ENCODE data around the gene KIF12.
"Not testable (repeated sequence)": the region's sequence is repeated elsewhere in the genome, so short reads cannot be mapped to it uniquely, and the experiment has no call there.

KIF12 gene

DNA sequence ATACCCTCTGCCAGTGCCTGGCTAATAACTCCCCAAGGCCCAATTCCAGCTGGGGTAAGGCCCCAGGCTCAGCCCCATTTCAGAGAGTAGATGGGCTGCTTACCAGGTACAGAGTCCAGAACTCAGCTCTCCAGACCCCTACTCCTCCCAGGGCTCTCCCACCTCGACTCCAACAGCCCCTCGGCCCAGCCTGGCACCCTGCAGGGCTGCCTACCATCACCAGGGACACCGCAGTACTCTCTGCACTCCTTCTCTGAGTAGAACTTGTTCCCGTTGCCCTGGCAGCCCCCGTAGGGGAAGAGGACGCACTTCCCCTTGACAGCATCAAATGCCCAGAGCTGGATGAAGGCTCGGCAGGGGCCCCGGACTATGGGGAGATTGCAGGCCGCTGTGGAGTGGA, 38.4 kb downstream of the KIF12 start:
- no peak for DNase-seq

DNA sequence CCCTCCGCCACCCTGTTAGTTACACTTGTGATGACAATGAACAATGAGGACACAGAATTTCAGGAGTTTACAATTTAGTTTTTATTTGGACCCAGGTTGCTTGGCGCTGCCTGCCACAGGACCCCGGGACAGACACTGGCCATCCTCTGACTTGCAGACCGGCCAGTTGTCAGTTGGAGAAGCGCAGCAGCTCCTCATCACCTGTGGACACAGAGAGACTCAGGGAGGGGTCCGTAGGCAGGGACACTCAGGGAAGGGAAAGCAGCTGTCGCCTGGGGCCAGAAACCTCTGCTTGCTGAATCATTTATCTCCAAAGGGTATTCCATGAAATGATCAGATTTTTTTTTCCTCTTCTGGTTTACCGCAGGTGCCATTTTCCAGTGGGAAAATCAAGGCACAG, 39.0 kb downstream of the KIF12 start:
- DNase-seq, result no peak

- DNase-seq, result no peak
Observed at GRCh38 chr9:114059047-114059803, 39.9 kb downstream of the KIF12 start.

GRCh38 chr9:114058688-114059046, 40.4 kb downstream of the KIF12 start:
- no peak for DNase-seq

GRCh38 chr9:114057161-114057885, 41.8 kb downstream of the KIF12 start:
- no peak for DNase-seq

DNA sequence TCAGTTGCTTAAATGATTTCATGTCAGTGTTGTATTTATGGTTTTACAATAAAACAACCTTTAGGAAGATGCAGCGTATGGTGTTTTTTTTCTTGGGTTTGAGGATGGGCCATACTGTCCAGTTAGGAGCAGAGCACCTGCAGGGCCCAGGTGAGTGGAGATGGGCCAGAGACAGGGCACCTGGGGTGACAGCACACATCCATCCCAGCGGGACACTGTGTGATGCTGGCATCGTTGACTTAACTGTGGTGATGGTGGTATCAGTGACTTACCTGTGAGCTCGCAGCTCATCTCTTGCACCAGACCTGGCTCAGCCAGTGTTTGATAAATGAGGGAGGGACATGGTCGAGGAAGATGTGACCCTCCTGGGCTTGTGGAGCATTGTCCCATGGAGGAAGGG, 42.6 kb downstream of the KIF12 start:
- DNase-seq, result no peak

- DNase-seq, result no peak
Observed at GRCh38 chr9:114055894-114056293, 43.2 kb downstream of the KIF12 start.

DNA sequence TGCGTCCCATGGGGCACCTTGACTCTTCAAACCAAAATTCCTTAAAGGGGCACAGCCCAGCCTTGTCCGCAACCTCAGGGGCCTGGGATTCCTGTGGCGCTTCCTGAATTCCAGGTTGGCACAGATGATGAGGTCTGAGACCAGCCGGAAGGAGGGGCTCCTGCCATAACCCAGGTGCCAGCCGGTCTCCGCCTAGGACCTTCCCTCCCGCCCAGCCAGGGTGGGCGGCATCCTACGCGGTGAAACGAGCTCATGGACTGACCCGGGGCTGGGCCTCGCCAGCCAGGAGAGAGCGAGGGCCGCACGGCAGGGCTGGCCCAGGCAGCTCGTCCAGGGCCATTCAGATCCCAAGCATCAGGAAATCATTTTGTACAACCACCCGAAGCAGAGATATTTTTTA, 44.0 kb downstream of the KIF12 start:
- DNase-seq, result no peak

- DNase-seq, result no peak
Observed at GRCh38 chr9:114054191-114054690, 44.9 kb downstream of the KIF12 start.

DNA sequence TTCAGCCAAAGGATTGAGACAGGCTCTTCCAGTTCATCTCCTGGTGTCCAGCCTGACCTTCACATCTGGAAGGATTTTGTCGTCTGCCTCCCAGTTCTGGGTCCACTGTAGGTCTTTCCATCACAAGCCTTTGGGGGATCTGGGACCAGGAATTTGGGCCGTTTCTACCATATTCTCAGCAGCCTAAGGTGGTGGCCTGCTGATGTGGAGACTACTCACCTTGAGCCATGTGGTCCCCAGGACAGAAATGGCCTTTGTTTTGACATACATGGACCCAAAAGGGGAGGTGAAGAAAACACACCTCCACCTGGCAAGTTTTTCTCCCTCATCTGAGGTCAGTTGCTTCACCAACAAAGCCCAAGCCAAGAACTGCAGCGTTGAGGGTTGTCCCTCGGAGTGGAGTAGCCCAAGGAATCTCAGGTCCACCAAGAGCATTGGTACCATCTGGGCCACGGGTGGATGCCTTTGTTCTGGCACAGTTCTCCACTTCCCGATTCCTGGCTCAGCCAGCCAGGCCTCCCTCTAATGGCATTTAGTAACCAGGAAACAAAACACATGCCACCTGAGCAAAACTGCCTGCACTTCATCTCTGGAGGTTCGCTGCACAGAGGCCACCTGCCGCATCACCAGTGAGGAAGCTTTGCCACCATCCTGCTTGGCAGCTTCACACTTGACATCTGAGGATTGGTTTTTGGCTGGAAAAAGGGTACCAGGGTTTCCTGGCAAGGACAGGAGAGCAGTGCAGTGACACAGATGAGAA, 45.7 kb downstream of the KIF12 start:
- DNase-seq, result no peak

- no peak for DNase-seq
Observed at GRCh38 chr9:114051706-114052105, 47.4 kb downstream of the KIF12 start.

- DNase-seq, result no peak
Observed at GRCh38 chr9:114051281-114051680, 47.8 kb downstream of the KIF12 start.

- DNase-seq, result no peak
Observed at GRCh38 chr9:114050646-114051045, 48.4 kb downstream of the KIF12 start.

DNA sequence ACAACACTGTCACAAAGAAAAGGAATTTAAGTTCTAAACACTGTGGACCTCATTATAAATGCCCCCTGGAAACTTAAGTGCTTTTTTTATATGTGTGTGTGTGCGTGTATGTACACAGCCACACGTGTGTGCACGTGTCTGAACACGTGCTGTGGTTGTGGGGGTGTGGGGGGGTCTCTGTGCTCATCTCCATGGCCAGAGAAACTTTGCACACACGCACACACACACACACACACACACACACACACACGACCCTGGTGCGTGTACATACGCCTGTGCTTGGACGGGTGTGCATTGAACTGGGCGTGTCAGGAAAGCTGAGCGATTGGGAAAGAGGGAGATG, 48.9 kb downstream of the KIF12 start:
- DNase-seq, result no peak

DNA sequence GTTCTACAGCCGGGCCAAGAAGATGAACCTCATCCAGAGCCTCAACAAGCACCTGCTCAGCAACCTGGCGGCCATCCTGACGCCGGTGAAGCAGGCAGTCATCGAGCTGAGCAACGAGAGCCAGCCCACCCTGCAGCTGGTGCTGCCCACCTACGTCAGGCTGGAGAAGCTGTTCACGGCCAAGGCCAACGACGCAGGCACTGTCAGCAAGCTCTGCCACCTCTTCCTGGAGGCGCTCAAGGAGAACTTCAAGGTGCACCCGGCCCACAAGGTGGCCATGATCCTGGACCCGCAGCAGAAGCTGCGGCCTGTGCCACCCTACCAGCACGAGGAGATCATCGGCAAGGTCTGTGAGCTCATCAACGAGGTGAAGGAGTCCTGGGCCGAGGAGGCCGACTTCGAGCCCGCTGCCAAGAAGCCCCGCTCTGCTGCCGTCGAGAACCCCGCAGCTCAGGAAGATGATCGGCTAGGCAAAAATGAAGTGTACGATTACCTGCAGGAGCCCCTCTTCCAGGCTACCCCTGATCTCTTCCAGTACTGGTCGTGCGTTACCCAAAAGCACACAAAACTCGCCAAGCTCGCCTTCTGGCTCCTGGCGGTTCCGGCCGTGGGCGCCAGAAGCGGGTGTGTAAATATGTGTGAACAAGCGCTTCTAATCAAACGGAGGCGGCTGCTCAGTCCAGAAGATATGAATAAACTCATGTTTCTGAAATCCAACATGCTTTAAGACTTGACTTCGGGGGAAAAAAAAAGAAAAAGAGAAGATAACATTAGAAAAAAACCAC, 49.5 kb downstream of the KIF12 start:
- DNase-seq, result no peak

GRCh38 chr9:114048533-114049415, 50.3 kb downstream of the KIF12 start:
- DNase-seq, result no peak

- DNase-seq, result no peak
Observed at GRCh38 chr9:114047717-114048116, 51.4 kb downstream of the KIF12 start.

- DNase-seq, result no peak
Observed at GRCh38 chr9:114046875-114047274, 52.2 kb downstream of the KIF12 start.

DNA sequence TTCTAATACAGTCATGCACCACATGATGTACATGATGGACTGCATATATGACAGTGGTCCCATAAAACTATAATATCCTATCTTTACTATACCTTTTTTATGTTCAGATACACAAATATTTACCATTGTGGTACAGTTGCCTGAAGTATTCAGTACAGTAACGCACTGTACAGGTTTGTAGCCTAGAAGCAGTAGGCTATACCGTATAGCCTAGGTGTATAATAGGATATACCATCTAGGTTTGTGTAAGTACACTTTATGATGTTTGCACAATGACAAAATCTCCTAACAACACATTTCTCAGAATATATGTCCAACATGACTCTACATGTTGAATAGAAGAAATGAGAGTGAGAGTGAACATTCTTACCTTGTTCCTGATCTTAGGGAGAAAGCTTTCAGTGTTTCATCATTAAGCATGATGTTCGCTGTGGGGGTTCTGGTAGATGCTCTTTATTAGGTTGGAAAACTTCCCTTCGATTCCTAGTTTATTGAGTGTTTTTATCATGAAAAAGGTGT, 52.8 kb downstream of the KIF12 start:
- DNase-seq, result no peak

DNA sequence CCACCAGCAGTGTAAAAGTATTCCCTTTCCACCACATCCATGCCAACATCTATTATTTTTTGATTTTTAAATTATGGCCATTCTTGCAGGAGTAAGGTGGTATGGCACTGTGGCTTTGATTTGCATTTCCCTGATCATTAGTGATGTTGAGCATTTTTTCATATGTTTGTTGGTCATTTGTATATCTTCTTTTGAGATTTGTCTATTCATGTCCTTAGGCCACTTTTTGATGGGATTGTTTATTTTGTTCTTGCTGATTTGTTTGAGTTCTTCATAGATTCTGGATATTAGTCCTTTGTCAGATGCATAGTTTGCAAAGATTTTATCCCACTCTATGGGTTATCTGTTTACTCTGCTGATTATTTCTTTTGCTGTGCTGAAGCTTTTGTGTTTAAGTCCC, 55.4 kb downstream of the KIF12 start:
- DNase-seq, result not testable (repeated sequence)
